ENCODE results near the gene ADAM15.
A peak's percentile ranks its signal among the peaks of the same experiment; 100 is the strongest.

DNA sequence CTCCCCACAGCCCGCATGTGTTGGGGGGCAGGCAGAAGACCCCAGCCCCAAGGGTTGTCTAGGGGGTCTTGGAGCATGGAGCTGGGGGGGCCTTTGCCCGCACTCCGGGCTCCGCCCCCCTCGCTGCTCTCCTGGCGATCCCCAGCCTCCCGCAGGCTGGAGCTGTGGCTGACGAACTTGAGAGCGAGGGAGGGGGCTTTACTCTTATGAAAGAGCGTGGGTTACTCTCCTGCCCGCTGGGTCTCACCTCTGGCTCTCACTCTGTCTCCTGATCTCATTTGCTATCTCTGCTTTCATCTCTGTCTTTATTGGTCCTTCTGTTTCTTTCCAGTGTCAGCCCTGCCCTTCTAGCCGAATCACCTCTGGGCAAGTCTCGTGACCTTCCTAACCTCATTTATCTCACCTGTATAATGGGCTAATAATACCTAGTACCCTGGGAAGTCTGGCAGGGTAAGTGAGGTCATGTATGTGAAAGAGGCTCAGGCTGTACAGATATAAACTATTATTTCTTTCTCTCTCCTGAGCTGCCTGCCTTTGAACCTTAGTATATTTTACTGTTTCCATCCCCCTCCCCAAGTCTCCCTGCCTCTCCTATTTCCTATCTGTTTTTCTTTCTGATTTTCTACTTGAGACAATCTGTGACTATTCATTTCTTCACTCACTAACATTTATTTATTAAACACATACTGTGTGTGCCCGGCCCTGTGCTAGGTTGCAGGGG, 13.2 kb downstream of the ADAM15 start:
- TF ChIP-seq, protein P1, sequence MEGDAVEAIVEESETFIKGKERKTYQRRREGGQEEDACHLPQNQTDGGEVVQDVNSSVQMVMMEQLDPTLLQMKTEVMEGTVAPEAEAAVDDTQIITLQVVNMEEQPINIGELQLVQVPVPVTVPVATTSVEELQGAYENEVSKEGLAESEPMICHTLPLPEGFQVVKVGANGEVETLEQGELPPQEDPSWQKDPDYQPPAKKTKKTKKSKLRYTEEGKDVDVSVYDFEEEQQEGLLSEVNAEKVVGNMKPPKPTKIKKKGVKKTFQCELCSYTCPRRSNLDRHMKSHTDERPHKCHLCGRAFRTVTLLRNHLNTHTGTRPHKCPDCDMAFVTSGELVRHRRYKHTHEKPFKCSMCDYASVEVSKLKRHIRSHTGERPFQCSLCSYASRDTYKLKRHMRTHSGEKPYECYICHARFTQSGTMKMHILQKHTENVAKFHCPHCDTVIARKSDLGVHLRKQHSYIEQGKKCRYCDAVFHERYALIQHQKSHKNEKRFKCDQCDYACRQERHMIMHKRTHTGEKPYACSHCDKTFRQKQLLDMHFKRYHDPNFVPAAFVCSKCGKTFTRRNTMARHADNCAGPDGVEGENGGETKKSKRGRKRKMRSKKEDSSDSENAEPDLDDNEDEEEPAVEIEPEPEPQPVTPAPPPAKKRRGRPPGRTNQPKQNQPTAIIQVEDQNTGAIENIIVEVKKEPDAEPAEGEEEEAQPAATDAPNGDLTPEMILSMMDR (IDR thresholded peaks at IDR 0.05; ENCODE audit: low read depth, low read length), result no peak
- TF ChIP-seq, protein P2, sequence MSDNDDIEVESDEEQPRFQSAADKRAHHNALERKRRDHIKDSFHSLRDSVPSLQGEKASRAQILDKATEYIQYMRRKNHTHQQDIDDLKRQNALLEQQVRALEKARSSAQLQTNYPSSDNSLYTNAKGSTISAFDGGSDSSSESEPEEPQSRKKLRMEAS (IDR thresholded peaks at IDR 0.05; ENCODE audit: low read depth, low read length), result 0 out of 2 replicates have a peak, but pooled peaks have one; percentile 3
- no peak for TF ChIP-seq POLR2A (IDR thresholded peaks at IDR 0.05; ENCODE audit: extremely low read depth, insufficient read length)
